ENCODE data around the gene TMPRSS2.

GRCh38 chr21:41466024-41466820 is 41.7 kb downstream of the TMPRSS2 start:
- TF ChIP-seq CTCF (IDR thresholded peaks at IDR 0.05) (no peak), EZH2 (IDR thresholded peaks at IDR 0.05) (no peak), EZH2phosphoT487 (IDR thresholded peaks at IDR 0.05) (no peak)
